IMR-90 (cell line): Measurements from ENCODE around the gene LIN28A.

Experiments used
- BHLHE40 ChIP-seq: fragments of 150-350 bp; IDR thresholded peaks from 2 replicates; pipeline ENCODE4 v1.6.1; 2016; ENCODE audit warnings: mild to moderate bottlenecking, low read depth, low read length
- CEBPB ChIP-seq: IDR thresholded peaks from 2 replicates; pipeline ENCODE4 v1.6.1; 2012; ENCODE audit warnings: low read depth, low read length, improper control_type of control experiment
- CHD1 ChIP-seq: IDR thresholded peaks from 2 replicates; pipeline ENCODE4 v1.6.1; 2012; ENCODE audit warnings: low read depth, low read length, improper control_type of control experiment
- ELK1 ChIP-seq: fragments of 150-350 bp; IDR thresholded peaks from 2 replicates; pipeline ENCODE4 v1.6.1; 2016; ENCODE audit warnings: low read depth, mild to moderate bottlenecking, low read length, moderate library complexity, borderline replicate concordance
- FOS ChIP-seq: fragments of 150-350 bp; IDR thresholded peaks from 2 replicates; pipeline ENCODE4 v1.6.1; 2016; ENCODE audit warnings: low read depth, low read length
- MAFK ChIP-seq: IDR thresholded peaks from 2 replicates; pipeline ENCODE4 v1.6.1; 2012; ENCODE audit warnings: low read depth, low read length, improper control_type of control experiment
- MAZ ChIP-seq: IDR thresholded peaks from 2 replicates; pipeline ENCODE4 v1.6.1; 2012; ENCODE audit warnings: low read depth, mild to moderate bottlenecking, low read length, improper control_type of control experiment, moderate library complexity, borderline replicate concordance
- MXI1 ChIP-seq: IDR thresholded peaks from 2 replicates; pipeline ENCODE4 v1.6.1; 2012; ENCODE audit warnings: low read depth, mild to moderate bottlenecking, low read length, moderate library complexity, borderline replicate concordance
- POLR2A ChIP-seq: IDR thresholded peaks from 2 replicates; pipeline ENCODE4 v1.6.1; 2012; ENCODE audit warnings: mild to moderate bottlenecking, low read depth, low read length
- RAD21 ChIP-seq: IDR thresholded peaks from 2 replicates; pipeline ENCODE4 v1.6.1; 2012; ENCODE audit warnings: low read length, improper control_type of control experiment
- RFX5 ChIP-seq: IDR thresholded peaks from 2 replicates; pipeline ENCODE4 v1.8.0; 2012; ENCODE audit warnings: low read depth, mild to moderate bottlenecking, low read length, moderate library complexity
- SMC3 ChIP-seq: fragments of 150-350 bp; IDR thresholded peaks from 2 replicates; pipeline ENCODE4 v1.6.1; 2016; ENCODE audit warnings: low read depth, mild to moderate bottlenecking, antibody characterized with exemption, low read length, moderate library complexity
- USF2 ChIP-seq: fragments of 150-350 bp; IDR thresholded peaks from 2 replicates; pipeline ENCODE4 v1.6.1; 2017; ENCODE audit warnings: mild to moderate bottlenecking, antibody characterized with exemption, low read length, low read depth
- TF ChIP-seq, protein P1 (sequence below): conservative IDR thresholded peaks from 2 replicates; pipeline ENCODE4 v1.5.1; 2012; ENCODE audit warnings: mild to moderate bottlenecking, low read depth, low read length, improper control_type of control experiment

DNA sequence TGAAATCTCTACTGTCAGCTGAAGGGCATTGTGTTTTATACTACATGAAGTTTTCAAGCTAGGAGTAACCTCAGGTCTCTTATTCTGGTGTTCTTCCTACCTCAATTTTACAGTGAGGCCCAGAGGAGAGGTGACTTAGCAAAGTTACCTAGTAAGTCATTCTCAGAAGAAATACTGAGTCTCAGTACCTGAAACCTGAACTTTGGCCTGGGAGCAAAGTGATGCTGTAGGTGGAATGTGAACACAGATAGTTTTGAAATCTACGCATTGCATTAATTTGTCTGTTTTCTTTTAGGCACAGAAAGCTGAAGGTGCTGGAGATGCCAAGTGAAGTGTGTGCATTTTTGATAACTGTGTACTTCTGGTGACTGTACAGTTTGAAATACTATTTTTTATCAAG is 64.2 kb downstream of the LIN28A start:
- TF ChIP-seq, protein P1, sequence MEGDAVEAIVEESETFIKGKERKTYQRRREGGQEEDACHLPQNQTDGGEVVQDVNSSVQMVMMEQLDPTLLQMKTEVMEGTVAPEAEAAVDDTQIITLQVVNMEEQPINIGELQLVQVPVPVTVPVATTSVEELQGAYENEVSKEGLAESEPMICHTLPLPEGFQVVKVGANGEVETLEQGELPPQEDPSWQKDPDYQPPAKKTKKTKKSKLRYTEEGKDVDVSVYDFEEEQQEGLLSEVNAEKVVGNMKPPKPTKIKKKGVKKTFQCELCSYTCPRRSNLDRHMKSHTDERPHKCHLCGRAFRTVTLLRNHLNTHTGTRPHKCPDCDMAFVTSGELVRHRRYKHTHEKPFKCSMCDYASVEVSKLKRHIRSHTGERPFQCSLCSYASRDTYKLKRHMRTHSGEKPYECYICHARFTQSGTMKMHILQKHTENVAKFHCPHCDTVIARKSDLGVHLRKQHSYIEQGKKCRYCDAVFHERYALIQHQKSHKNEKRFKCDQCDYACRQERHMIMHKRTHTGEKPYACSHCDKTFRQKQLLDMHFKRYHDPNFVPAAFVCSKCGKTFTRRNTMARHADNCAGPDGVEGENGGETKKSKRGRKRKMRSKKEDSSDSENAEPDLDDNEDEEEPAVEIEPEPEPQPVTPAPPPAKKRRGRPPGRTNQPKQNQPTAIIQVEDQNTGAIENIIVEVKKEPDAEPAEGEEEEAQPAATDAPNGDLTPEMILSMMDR, result no peak
- TF ChIP-seq MAFK (no peak), CEBPB (no peak), USF2 (no peak), POLR2A (no peak), RAD21 (no peak), FOS (no peak), ELK1 (no peak), CHD1 (no peak), RFX5 (no peak), BHLHE40 (no peak), SMC3 (no peak), MXI1 (no peak), MAZ (no peak)
